Endothelial cell of umbilical vein (primary cell): ENCODE measurements around the gene ATAT1.

Experiments
- EZH2 ChIP-seq: IDR thresholded peaks from 2 replicates; pipeline ENCODE4 v1.6.1; 2012; ENCODE audit warnings: borderline replicate concordance, low read depth, mild to moderate bottlenecking, moderate library complexity, low read length, inconsistent platforms; ENCODE audit not compliant: severe bottlenecking
- FOS ChIP-seq: IDR thresholded peaks from 2 replicates; pipeline ENCODE4 v1.6.1; 2011; ENCODE audit warnings: mild to moderate bottlenecking, low read length, moderate library complexity, borderline replicate concordance; ENCODE audit not compliant: insufficient read depth
- JUN ChIP-seq: IDR thresholded peaks from 2 replicates; pipeline ENCODE4 v1.6.1; 2011; ENCODE audit warnings: borderline replicate concordance, low read depth; ENCODE audit not compliant: insufficient read length, insufficient read depth
- POLR2A ChIP-seq: IDR thresholded peaks from 2 replicates; pipeline ENCODE4 v1.6.1; 2012; ENCODE audit warnings: low read depth, mild to moderate bottlenecking, control low read depth, low read length
- POLR2AphosphoS5 ChIP-seq: IDR thresholded peaks from 2 replicates; pipeline ENCODE4 v1.6.1; 2012; ENCODE audit warnings: low read depth, mild to moderate bottlenecking, control low read depth, low read length, moderate library complexity; ENCODE audit not compliant: insufficient read depth
- TF ChIP-seq, protein P1 (sequence below), 2 donors: IDR thresholded peaks; 1 replicate in 1 of 2; 2 replicates in 1 of 2; pipeline ENCODE4 v1.5.1; 2011; ENCODE audit warnings: low read length in 2 of 2, mild to moderate bottlenecking in 2 of 2, moderate library complexity in 2 of 2, control low read depth in 1 of 2, inconsistent platforms in 1 of 2, low read depth in 1 of 2; ENCODE audit not compliant: insufficient read depth in 1 of 2; ENCODE audit errors: extremely low read depth in 1 of 2

DNA sequence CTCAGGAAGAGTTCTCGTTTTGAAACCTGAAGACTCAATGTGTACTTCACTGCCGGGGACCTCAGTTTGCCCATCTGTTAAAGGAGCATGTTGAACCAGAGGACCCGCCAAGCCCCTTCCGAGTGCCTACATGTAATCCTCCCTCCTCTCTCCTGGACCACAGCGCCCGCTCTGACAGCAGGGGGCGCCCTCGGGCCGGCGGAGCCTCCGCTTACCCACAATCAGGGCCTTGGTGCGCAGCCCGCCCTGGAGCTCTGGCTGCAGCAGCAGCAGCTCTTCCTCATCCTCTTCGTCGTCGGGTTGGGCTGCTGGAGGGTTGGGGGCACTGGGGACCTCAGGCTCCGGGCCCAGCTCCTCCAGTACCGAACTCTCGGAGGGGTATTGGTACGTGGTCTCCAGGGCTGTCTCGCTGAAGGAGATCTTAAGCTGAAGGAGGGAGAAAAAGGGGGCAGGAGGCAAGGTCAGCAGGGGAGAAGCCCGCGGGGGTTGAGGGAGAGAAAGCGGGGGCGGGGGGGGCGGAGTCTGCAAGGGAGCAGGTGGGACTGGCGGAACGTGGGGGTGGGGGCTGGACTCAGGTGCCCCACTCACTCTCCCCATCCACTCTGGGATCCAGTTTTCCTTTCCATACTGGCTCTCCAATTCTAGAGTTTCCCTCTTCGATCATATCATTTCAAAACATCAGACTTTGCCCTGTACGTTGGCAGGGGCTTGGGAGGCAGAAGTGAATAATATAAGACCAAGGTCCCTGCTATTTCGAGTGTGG lies 52.5 kb downstream of the ATAT1 start:
- TF ChIP-seq, protein P1, sequence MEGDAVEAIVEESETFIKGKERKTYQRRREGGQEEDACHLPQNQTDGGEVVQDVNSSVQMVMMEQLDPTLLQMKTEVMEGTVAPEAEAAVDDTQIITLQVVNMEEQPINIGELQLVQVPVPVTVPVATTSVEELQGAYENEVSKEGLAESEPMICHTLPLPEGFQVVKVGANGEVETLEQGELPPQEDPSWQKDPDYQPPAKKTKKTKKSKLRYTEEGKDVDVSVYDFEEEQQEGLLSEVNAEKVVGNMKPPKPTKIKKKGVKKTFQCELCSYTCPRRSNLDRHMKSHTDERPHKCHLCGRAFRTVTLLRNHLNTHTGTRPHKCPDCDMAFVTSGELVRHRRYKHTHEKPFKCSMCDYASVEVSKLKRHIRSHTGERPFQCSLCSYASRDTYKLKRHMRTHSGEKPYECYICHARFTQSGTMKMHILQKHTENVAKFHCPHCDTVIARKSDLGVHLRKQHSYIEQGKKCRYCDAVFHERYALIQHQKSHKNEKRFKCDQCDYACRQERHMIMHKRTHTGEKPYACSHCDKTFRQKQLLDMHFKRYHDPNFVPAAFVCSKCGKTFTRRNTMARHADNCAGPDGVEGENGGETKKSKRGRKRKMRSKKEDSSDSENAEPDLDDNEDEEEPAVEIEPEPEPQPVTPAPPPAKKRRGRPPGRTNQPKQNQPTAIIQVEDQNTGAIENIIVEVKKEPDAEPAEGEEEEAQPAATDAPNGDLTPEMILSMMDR (IDR thresholded peaks at IDR 0.05; ENCODE audit: extremely low read depth in 1 of 2, insufficient read depth in 1 of 2, low read depth in 1 of 2, low read length in 2 of 2): peak; percentile 95 to 96
- TF ChIP-seq FOS (no peak), POLR2A (no peak), POLR2AphosphoS5 (peak; percentile 48), EZH2 (no peak), JUN (no peak)
